Kidney tubule cell (primary cell): Measurements from ENCODE around the gene CAV1.
A peak's percentile ranks its signal among the peaks of the same experiment; 100 is the strongest.

Experiments
- DNase-seq: peaks from one replicate; pipeline ENCODE4 v3.0.0-alpha.2; 2018; ENCODE audit warnings: low spot score

Gene CAV1

DNA sequence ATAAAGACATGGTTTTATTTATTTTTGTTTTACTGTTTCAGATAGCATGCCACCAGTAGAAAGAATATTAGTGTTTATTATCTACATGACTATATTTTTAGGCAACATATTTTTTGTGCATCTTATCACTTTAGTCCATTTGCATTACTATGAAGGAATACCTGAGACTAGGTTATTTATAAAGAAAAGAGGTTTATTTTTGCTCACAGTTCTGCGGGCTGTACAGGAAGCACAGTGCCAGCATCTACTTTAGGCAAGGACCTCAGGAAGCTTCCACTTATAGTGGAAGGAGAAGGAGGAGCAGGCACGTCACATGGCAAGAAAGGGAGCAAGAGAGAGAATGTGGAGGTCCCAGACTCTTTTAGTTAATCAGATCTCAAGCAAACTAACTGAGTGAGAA, 19.6 kb upstream of the CAV1 start:
- no peak for DNase-seq

DNA sequence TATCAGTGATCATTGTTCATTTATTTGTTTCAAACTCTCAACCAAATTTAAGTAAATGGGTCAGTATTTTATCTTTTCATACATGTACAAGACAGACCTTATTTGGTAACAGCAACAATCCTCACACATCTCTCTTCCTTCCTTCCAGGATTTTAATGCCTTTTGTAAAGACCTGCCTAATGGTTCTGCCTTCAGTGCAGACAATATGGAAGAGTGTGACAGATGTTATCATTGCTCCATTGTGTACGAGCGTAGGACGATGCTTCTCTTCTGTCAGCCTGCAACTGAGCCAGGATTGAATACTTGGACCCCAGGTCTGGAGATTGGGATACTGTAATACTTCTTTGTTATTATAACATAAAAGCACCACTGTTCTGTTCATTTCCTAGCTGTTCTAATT, 19.0 kb upstream of the CAV1 start:
- no peak for DNase-seq

DNA sequence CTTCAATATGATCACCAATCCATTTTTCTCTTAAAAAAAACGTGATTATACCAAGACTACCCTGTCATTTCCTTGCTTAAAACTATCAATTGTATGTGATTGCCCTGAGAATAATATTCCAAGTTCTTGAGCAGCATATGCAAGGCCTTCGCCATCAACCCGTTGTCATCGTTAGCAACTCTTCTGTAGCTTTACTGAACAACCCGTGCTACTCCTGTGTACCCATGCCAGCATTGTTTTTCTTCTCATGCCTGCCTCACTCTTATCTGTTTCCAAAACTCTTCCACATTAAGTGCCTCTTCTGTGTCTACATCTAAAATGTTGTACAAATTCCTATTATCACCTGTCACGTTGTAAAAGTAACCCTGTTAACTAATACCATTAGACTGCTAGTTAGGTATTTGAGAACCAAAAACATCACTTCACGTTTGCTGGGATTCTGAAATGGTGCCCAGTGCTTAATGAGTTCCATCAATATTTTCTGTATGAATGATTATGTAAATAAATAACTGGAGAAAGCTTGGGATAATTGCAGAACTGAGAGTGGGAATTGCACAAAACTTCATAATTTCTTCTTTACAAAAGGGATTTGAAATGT, 14.8 kb upstream of the CAV1 start:
- DNase-seq: no peak

DNA sequence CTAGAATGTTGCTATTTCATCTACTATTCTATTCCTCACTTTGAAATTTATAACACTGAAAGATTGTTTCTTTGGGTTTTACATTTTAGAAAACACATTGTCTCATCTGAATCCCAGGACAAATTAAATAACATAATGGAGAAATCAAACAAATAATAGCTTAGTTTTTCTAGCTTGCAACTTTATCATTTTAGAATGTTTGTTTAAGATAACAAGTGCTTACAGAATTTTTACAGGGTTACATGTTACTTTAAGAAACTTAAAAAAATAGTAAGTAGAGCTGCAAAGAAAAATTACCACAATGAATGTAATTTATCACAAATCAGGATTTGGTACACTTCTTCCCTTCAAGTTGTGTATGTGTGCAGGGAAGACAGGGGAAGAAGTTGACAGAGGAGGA, 14.0 kb upstream of the CAV1 start:
- DNase-seq: no peak

DNA sequence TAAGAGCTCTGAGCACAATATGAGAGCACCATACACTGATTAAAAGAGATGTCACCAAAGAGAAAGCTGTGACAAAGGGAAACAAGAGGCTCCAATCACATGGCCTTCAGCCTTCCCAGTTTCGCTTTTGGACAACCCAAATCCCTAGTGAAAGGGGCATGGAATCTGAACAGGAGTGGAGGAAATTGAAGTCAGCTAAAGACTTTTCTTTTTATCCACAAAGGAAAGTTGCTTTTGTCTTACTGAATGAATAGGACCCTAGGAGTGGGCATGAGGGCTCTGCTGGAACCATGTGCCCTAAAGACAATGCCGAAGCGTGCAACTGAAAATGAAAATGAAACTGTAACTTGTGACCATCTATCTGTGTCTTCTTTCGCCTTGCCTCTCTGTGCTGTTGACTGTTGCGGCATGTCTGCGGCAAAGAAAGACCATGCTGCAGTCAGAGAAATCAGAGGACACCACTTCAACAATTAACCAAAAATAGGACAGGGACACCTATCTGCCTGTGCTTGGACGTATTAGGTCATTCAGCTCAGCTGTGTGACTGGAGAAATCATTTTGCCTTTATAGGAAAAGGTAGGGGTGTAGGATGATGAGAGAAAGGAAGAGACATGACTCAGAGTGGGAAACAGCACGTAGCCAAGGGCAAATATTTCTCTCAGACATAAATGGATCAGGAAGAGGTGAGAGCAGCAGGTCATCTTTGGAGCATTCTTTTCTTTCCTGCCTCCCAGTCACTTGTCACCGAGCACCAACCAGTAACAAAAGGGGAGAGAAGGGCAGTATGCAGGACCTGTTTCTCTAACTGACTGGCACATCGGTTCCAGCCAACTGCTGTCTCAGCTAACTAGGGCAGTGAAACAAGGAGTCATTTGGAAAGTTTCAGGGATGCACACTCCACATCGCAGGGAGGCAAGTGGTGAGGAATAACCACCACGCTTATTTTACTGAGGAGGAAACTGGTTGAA, 13.0 kb upstream of the CAV1 start:
- peak; percentile 91 for DNase-seq

DNA sequence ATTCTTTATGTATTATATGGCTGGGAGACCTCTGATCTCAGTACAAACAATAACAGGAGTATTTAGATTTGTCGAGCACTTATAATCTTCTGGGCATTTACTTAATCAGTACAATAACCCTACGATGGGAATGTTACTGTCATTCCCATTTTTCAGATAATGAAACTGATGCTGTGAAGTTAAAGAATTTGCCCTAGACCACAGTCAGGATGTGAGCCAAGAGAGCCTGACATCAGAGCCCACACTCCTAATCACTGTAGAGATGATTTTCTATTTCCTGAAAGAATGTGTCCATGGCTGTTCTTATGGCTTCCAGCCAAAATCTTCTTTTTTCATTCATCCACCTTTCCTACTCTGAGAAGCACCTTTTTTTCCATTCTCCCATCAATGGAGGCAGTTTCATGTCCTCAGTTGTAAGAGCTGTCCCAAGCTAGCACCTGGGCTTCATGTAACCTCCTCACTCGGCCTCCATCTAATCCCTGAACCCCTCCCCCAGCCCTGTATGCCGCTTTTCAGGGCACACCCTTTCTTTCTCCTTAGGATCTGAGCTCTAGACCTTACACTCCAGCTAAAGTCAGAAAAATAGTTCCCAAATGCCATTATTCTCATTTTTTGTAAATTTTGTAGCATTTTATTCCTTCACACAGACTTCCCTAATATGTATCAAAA, 12.2 kb upstream of the CAV1 start:
- DNase-seq: peak; percentile 77

DNA sequence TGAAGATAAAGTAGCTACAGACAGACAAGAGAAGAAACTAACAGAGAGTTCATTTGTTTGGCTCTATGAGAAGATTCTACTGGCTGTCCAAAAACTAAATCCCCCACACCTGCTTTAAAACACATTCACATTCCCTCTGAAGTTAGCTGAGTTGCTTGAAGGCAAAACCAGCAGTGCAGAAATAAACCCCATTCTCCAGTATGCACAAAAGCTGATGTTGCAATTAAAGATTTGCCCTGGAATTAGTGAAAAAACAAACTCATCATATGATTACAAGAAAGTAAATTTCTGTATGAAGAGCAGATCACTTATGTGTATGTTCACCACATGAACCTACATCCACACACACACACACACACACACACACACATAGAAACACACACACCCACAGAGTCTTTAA, 9.3 kb upstream of the CAV1 start:
- no peak for DNase-seq

DNA sequence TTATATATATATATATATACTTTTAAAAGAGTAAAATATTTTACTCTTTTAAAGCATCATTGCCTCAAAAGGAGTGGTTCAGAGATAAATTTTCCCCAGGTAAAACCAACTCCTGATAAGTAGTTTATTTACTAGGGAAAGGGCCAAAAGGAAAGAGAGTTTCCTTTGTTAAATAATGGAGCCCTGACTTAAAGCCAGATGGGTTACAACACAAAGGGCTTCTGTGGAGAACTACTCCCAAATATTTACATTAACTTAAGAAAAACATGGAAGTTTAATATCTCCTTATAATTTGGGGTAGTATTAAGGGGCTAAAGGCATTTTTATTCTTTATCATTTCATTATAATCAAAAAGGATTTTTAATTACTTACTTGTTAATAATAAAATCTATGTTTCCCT, 8.5 kb upstream of the CAV1 start:
- DNase-seq: no peak

DNA sequence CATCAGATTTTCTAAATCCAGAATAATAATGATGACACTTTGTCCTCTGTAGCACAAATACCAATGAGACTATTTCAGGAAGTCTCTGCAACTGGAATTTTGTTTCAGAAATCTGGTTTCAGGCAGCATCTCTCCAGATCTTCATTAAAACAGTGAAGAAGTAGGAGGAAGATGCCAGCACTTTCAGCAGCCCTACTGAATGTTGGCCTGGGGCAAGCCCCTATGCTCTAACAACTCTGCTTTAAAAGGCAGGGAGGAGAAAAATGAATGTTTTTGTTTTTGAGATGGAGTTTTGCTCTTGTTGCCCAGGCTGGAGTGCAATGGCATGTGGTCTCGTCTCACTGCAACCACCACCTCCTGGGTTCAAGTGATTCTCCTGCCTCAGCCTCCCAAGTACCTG, 7.2 kb upstream of the CAV1 start:
- DNase-seq: no peak

DNA sequence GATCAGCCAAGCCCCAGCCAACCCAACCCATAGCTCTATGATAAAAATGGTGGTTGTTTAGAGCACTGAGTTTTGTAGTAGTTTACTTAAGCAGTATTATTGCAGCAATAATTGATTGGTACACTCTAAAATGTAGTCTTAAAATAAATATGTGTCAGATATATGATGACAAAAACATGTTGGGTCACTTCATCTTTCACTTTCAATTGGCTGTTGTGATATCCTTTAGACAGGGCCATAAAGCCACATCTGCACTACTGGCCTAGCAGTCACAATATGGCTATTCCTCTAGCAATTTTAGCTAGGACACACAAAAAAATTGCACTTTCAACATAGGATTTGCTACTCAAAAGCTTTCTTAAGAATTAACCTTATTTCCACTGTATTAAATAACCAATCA, 5.9 kb upstream of the CAV1 start:
- no peak for DNase-seq

DNA sequence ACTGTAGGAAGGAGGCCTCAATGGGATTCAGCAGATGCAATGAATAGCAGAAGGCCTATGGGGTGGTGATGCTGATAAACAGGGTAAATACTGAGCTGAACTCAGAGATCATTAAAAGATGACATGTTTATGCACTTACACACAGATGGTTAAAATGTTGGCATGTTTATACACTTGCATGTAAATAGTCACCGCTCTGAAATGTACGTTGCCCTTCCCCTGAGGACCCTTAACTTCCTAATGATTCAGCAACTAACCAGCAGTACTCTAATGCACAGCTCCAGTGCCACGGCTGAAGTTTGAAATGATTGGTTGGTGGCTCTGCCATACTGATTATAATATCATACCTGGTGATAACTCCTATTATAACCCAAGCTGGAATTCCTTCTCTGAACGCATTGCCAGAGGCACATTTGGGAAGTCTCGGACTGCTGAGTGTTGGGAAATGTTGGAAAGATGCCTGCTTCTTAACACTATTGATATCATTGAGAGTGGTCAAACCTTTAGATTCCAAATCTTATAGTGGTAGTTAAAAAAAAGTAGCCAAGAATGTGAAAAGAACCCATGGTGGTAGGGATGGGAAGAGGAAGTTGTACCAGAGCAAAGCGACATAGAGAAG, 3.7 kb upstream of the CAV1 start:
- no peak for DNase-seq

DNA sequence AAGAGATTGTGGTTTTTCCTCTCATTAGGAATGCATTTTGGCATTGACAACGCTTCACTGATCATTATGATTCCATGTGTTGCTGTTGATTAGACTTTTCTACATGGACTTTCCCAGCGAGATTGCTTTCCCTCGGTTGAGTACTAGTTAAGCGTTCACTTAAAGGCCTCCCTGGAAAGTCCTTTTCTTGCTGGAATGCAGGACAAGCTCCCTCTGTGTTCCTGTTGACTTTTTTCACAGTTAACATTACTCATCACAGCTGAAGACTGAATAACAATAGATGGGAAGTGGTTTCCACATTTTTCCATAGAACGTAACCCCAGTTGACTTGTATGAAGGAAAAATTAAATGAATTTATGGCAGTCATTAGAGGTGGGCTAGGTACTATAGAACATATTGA, 2.6 kb upstream of the CAV1 start:
- DNase-seq: peak; percentile 96

DNA sequence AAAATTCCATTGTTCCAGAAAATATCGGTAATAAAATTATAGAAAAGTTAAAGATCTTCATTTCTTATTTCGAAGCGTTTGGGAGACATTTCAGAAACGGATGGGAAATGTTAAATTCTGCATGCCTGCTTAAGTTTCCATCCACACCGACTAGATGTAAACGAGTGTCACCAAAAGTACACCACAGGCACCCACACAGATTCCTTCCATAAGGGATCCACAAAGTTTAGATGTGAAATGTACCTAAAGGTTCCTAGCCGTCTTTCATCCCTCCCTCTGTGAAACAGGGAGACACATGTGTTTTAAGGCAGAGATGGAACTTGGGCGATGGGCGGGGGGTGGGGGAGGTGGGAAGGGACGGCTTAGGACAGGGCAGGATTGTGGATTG, 621 bp upstream of the CAV1 start:
- no peak for DNase-seq

DNA sequence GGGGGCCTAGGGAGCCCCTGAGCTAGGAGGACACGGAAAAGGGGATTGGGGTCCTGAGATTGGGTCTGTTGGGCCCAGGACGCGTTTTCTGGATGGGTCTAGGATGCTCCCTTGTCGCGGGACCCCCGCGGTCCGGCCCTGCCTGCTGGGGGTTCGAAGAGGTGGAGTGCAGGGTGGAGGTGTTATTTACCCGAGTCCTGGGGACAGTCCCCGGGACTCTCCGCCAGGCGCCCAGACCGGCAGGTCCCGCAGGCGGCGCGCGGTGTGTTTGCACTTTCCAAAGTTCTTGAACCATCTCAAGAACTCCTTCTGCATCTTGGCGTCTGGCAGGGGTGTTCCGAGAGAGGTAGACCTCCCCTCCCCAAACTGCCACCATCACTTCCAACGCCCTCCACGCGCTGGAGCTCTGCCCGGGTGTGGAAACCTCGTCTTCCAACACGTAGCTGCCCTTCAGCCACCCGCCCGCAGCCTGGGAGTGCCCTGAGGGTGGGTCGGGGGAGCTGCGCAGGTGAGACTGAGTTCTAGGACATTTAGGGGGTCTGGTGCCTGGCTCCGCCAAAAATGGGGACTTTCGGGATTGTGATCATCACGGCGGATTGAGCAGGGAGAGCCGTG, 569 bp downstream of the CAV1 start:
- peak; percentile 52 for DNase-seq

DNA sequence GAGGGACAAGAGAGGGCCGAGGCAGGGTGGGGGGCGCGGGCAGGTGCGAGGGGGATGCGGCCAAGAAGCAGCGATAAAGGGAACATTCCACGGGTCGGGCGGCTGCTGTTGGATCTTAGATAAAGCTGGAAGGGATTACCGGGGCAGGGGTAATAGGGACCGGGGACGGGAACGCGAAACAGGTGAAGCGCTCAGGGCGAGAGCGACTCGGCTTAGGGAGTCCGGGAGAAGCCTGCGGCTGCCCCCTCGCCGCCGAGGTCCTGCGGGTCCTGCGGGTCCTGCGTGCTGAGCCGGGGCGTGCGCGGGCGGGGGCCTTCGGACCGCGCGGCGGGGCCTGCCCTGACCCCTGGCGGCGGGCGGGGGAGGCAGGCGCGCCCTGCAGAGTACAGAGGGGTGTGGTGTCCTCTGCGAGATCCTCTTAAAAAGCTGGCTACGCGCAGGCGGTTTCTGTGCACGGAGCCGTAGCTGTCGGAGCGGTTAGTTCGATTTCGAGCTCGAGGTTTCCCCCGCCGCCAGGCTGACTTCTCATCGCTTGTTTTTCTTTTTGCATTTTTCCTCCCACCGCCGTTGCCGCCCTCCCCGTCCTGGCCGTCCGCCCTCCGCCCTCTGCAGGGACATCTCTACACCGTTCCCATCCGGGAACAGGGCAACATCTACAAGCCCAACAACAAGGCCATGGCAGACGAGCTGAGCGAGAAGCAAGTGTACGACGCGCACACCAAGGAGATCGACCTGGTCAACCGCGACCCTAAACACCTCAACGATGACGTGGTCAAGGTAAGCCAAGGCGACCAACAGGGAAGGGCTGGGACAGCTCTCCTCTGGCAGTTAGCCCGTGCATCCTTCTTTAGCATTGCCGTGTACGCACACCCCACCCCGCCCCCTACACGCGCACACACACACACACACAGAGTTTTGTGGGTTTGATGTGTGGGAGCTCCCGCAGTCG, 1.4 kb downstream of the CAV1 start:
- DNase-seq: peak; percentile 90

DNA sequence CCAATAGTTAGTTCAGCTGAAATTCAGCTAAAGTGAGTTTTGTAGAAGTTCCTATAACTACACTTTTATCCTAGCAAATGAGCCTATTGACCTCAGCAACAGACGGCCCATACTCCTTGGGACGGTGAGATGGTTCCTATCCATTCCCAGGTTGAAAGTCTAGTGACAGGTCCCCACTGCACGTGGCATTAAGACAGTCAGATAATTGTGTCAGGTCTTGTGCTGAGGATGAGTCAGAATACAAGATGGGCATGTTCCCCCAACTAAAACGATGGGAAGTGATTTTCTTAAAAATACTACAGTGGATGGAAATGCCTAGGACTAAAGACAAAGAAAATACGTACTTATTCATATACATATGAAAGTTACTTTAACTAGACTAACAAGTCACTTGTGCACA, 2.1 kb downstream of the CAV1 start:
- peak; percentile 45 for DNase-seq

DNA sequence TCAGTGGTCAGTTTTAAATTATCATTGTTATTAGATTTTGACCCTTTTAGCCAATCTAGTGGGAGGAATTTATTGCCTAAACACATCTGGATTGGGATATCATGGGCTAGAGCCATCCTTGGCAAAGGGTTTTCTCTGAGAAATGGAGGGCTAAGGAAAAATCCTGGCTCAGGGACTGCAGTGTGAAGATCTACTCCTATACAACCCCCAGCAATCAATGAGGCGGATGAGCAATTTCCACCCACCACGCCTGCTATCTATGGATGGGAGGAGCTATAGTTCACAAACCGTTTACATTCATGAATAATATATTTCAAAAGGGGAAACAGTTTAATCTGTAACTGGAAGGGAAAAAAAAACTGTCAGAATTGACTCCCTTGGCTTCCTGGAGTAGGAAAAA, 2.7 kb downstream of the CAV1 start:
- no peak for DNase-seq

DNA sequence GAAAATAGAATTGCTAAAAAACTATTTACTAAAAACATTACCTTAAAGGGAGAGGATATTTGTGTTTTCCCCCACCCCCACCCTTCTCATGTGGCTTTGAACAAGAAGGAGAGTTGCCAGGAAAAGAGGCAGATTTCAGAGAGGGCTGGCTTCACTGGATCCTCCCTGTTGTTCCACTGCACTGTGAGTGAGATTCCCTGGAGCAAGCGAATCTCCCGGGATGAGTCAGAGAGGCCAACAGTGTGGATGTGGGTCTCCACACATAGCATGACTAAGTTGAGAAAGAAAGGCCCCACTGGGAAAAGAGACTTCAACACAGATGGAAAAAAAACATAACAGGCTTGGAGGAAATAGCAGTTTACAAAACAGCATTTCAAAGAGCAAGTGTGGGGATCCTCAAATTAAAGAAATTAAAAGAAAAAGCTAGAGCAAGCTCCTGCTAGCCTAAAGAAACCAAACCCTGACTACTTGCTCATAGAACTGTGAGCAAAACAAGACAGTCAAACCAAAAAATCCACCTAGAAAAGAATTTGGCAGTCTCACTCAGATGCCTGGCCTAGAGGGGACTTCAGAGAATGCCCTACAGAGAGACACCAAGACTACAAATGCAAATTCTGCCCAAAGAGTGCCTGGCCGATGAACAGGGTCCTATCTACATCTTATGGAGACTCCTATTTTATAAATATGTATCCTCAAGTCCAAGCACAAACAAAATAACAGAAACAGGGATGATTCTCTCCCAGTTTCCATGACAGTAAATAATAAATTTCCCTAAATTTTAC, 3.4 kb downstream of the CAV1 start:
- DNase-seq: peak; percentile 93

DNA sequence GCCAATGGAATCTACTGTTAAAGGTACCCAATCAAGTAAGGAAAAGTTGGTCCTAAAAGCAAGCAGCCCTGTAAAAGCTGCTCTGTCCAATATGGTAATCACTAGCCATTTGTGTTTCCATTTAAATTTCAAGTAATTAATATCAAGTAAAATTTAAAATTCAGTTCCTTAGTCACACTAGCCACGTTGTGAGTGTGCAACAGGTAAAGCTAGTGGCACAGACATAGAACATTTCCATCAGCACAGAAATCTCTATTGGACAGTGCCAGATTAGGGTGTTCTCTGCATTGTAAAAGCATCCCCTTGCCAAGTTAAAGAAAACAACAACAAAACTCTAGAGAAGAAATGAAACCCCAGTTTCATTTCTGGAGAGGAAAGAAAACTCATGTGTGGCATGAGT, 4.4 kb downstream of the CAV1 start:
- no peak for DNase-seq

DNA sequence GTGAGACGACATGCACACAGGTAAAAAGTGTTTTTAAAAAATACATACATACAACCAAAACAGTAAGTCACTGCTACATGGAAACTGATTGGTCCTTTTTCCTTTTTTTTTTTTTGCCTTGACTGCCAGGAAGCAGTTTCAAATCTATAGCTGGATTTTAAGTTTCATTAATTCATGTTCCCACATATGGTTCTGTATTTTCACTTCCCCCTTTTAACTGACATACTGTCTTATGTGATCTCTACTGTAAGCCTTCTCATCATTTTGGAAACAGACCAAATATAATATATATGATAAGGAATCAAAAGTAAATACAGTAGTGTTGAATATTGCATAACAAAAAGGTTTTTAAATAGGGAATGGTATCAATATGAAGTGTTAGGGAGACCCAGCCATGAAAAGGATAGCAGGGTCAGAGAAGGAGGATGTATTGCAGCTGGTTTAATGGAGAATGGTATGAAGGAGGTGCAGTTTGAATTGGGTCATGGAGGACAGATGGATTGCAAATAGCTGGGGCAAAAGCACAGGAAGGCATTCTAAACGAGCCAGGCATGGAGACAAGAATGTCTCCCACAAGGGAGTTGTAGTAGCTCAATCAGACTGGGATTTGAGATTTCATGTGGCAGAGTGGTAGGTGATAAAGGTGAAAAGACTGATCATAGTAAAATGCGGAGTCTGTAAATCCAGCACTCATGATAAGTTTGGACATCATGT, 5.4 kb downstream of the CAV1 start:
- DNase-seq: no peak
